GM18861 (cell line): ENCODE data around the gene MEA1.

Source experiments
- ATAC-seq: cut with Tn5 transposase; IDR thresholded peaks from one replicate; pipeline ENCODE4 v1.9.1; 2021; ENCODE audit not compliant: unreplicated experiment

MEA1 gene

GRCh38 chr6:42978487-42978838 is 35.3 kb downstream of the MEA1 start:
- ATAC-seq: peak; percentile 14

- ATAC-seq: no peak
Measured at GRCh38 chr6:42974919-42975505, 38.7 kb downstream of the MEA1 start.

GRCh38 chr6:42973926-42974325 is 39.8 kb downstream of the MEA1 start:
- ATAC-seq: no peak

GRCh38 chr6:42971746-42972327 is 41.9 kb downstream of the MEA1 start:
- ATAC-seq: no peak

GRCh38 chr6:42970871-42971612 is 42.7 kb downstream of the MEA1 start:
- no peak for ATAC-seq

- ATAC-seq: no peak
Measured at GRCh38 chr6:42969934-42970333, 43.8 kb downstream of the MEA1 start.

GRCh38 chr6:42969431-42969830 is 44.3 kb downstream of the MEA1 start:
- no peak for ATAC-seq

GRCh38 chr6:42968783-42969182 is 45.0 kb downstream of the MEA1 start:
- ATAC-seq: no peak

GRCh38 chr6:42968126-42968701 is 45.5 kb downstream of the MEA1 start:
- ATAC-seq: no peak

GRCh38 chr6:42967228-42967627 is 46.5 kb downstream of the MEA1 start:
- no peak for ATAC-seq

GRCh38 chr6:42966571-42966970 is 47.2 kb downstream of the MEA1 start:
- no peak for ATAC-seq

- ATAC-seq: no peak
Measured at GRCh38 chr6:42963855-42964605, 49.7 kb downstream of the MEA1 start.

GRCh38 chr6:42963179-42963854 is 50.4 kb downstream of the MEA1 start:
- ATAC-seq: no peak

GRCh38 chr6:42962502-42963178 is 51.1 kb downstream of the MEA1 start:
- no peak for ATAC-seq

GRCh38 chr6:42962096-42962495 is 51.6 kb downstream of the MEA1 start:
- no peak for ATAC-seq
